Heart right ventricle (tissue), 16 donors: Measurements from ENCODE around the gene NKIRAS2. TPM values are rescaled to one million over a fixed set of nuclear protein-coding genes. Genes with fewer than 3 reads are reported as not detected.

Experiments
- ATAC-seq, 8 donors: fragments of 200-7000 bp; cut with Tn5 transposase; one replicate each; pipeline ENCODE4 v1.9.1; 2020; ENCODE audit warnings: mild to moderate bottlenecking in 8 of 8, moderate library complexity in 8 of 8, moderate number of reproducible peaks in 1 of 8
- DNase-seq, 2 donors: peaks; one replicate each; pipeline ENCODE4 v3.0.0-alpha.2; 2020
- H3K27ac ChIP-seq, 10 donors: fragments of 200-600 bp; sonication (generic) in 2 of 10; one replicate each; pipeline versions ENCODE4 v1.5.0 to v1.8.0; 2020 to 2022; ENCODE audit warnings: mild to moderate bottlenecking in 3 of 10
- H3K27me3 ChIP-seq, 7 donors: fragments of 200-600 bp; one replicate each; pipeline ENCODE4 v1.8.0; 2021 to 2022; ENCODE audit warnings: mild to moderate bottlenecking in 2 of 7
- H3K36me3 ChIP-seq, 9 donors: fragments of 200-600 bp; sonication (generic) in 1 of 9; one replicate each; pipeline versions ENCODE4 v1.5.0 to v1.8.0; 2020 to 2022; ENCODE audit warnings: mild to moderate bottlenecking in 2 of 9
- H3K4me1 ChIP-seq, 9 donors: fragments of 200-600 bp; sonication (generic) in 1 of 9; one replicate each; pipeline versions ENCODE4 v1.5.0 to v1.8.0; 2020 to 2022; ENCODE audit warnings: mild to moderate bottlenecking in 4 of 9
- H3K4me3 ChIP-seq, 10 donors: fragments of 200-600 bp; sonication (generic) in 2 of 10; one replicate each; pipeline versions ENCODE4 v1.5.0 to v1.8.0; 2020 to 2022; ENCODE audit warnings: mild to moderate bottlenecking in 7 of 10, moderate library complexity in 2 of 10
- H3K9me3 ChIP-seq, 11 donors: fragments of 200-600 bp in 10 of 11; sonication (generic) in 2 of 11; one replicate each; pipeline versions ENCODE4 v1.5.0 to v1.8.0; 2013 to 2022; ENCODE audit warnings: mild to moderate bottlenecking in 2 of 11, control low read depth in 1 of 11, moderate library complexity in 1 of 11
- CTCF ChIP-seq, 9 donors: fragments of 200-600 bp; sonication (generic) in 2 of 9; IDR thresholded peaks; one replicate each; pipeline versions ENCODE4 v1.5.0 to v1.8.0; 2021 to 2022; ENCODE audit warnings: antibody characterized with exemption in 9 of 9, mild to moderate bottlenecking in 5 of 9, moderate library complexity in 1 of 9
- whole genome bisulfite sequencing, 2 donors: extraction: QIAGEN DNeasy Blood & Tissue Kit; methylation state at CpG; one replicate each; pipeline ENCODE4 v1.1.7; 2013; ENCODE audit warnings: inconsistent platforms in 1 of 2; 5-methylcytosine and 5-hydroxymethylcytosine counted together
- intact Hi-C, 10 donors: fragments of 100-400 bp; cut with DNase I; formaldehyde crosslinking; loops; one replicate each; pipeline versions ENCODE4 v1.11.1 to v1.14.2; 2022
- polyA plus RNA-seq, 2 donors: library from polyadenylated mRNA; stranded (reverse); fragments of 200-250 nt; gene quantifications; one replicate each; pipeline ENCODE4 v1.2.3, GENCODE V29; 2013
- total RNA-seq, 10 donors: library from RNA; stranded (reverse); fragmentation: NEBNext Ultra II Directional in 3 of 10; extraction: Animal tissue kit (Norgen Biotek cat#: 25700) in 3 of 10; gene quantifications; one replicate each; pipeline versions ENCODE4 v1.2.1 to v1.2.4, GENCODE V29; 2021 to 2023
- donor health status: Arrhythmogenic right ventricular cardiomyopathy.
- donor health status: ischemic (EF 13 %, LVEDD 7.1; RV severe dilation, severe dysfunction).
- donor health status: healthy with polysubstance abuse.
- donor health status: DM: no; HTN: yes; CAD: no.
- donor health status: DM: no; HTN: no; CAD: no.
- donor health status: ischemic (EF 25% LVEDD 6.9; RV normal size, moderate dysfunction).
- donor health status: ischemic (EF 25% LVEDD 5.7; RV mildly dilated, moderate dysfunction).
- donor health status: healthy.
- donor health status: DM: yes; HTN: yes; CAD: no.
- donor health status: Ischemic cardiomyopathy.
- donor health status: ischemic (EF 35%, LVEDD 5.7; RV mildly dilated, moderate dysfunction).
- donor health status: nonischemic (EF 11% LVEDD 7.7; RV severe dilation, severe dysfunction).
- donor health status: DM: yes; HTN: yes; CAD: no.
- donor health status: PGD.
- donor health status: ischemic (EF 29% LVEDD 5.4; RV normal size, mild dysfunction).
- donor health status: nonischemic (EF 23%, LVEDD 6.1; RV moderate dilation, normal function).

NKIRAS2 gene
- total and polyA plus RNA-seq, 12 donors, result 50.1 to 64.1 (median 57.2) TPM

GRCh38 chr17:42031584-42031983 is 11.7 kb downstream of the NKIRAS2 start:
- intact Hi-C loops, result no loop called here
- DNase-seq (peak; percentile 54 to 63), ATAC-seq (peak; percentile 59 to 86 (median 74))
- no peaks in the 10 kb centered on the region for H3K9me3 ChIP-seq
- 57 to 59% methylated on average over 6 of the region's 6 CpGs for WGBS, 2 donors
- no peaks in the 10 kb centered on the region for H3K36me3 ChIP-seq
- peaks cover 0 to 16% (median 2%) of the 10 kb centered on the region in 7 donors for H3K27me3 ChIP-seq
- H3K4me3 ChIP-seq, result no peak overlapping the region
- H3K27ac ChIP-seq, result peak overlapping the region in 1 of 10 donors; percentile 35
- H3K4me1 ChIP-seq, result no peaks in the 10 kb centered on the region
- no peak for TF ChIP-seq CTCF (IDR thresholded peaks at IDR 0.05)

- H3K36me3 ChIP-seq, result no peaks in the 10 kb centered on the region
- 45 to 47% methylated on average over 6 of the region's 6 CpGs for WGBS, 2 donors
- DNase-seq (no peak), ATAC-seq (no peak)
- no peak overlapping the region for H3K27ac ChIP-seq
- peaks cover 0 to 21% (median 3%) of the 10 kb centered on the region in 7 donors for H3K27me3 ChIP-seq
- no peaks in the 10 kb centered on the region for H3K9me3 ChIP-seq
- H3K4me3 ChIP-seq, result no peak overlapping the region
- TF ChIP-seq CTCF (IDR thresholded peaks at IDR 0.05), result no peak
- intact Hi-C loops, result no loop called here
- H3K4me1 ChIP-seq, result no peaks in the 10 kb centered on the region
These were observed 14.2 kb downstream of the NKIRAS2 start for GRCh38 chr17:42034059-42034458.

DNA sequence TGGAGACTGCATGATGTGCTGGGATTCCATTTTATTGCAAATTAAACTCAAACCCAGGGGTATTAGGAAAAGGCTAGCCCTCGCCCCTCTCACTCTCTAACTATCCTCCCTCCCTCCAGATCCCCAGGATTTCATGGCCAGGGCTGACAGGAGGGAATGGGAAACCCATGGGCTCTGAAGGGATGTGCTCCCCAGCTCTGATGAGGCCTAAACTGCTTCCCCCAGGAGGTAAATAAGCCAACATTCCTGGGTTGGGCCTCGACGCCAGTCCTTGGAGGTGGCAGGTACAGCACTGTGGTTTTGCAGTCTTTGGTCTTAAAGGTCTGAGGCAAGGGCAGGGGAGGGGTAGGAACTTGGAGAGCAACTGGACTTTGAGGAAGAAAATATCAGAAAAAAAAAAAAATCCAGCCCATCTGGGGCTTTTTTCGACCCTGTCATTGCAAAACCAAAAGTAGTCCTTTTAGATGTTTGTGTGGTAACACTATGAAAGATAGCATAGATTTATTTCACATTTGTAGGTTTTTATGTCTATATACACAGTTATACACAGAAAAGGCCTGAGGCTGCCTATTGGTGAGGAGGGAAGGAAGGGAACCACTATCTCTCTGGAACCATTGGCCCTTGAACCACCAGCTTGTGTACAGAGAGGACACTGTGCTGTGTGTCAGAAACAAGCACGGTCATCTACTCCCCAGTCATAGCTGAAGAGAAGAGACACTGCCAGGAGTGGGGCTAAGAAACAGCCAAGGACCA is 18.5 kb downstream of the NKIRAS2 start:
- H3K4me1 ChIP-seq, result peaks cover 0 to 10% (median 5%) of the 10 kb centered on the region in 9 donors
- WGBS, 2 donors, result 86 to 87% methylated on average over 5 of the region's 5 CpGs

More for the DNA sequence above, 18.5 kb downstream of the NKIRAS2 start:
- intact Hi-C loops, result no loop called here
- DNase-seq (no peak), ATAC-seq (no peak)
- Histone ChIP-seq H3K27ac (no peak overlapping the region), H3K36me3 (peaks cover 0 to 7% (median 0%) of the 10 kb centered on the region in 9 donors), H3K9me3 (no peaks in the 10 kb centered on the region), H3K27me3 (peaks cover 0 to 31% (median 15%) of the 10 kb centered on the region in 7 donors), H3K4me3 (no peak overlapping the region)
- no peak for TF ChIP-seq CTCF (IDR thresholded peaks at IDR 0.05)
